GM10266 (cell line): ENCODE results near the gene BLVRA.

ENCODE experiments used
- DNase-seq: peaks from one replicate; pipeline ENCODE4 v3.0.0; 2012; ENCODE audit errors: extremely low spot score
- CTCF ChIP-seq: IDR thresholded peaks from 2 replicates; pipeline ENCODE4 v1.5.1; 2012; ENCODE audit warnings: mild to moderate bottlenecking, low read depth; ENCODE audit not compliant: control insufficient read depth, insufficient read depth; ENCODE audit errors: missing control alignments

Gene BLVRA

GRCh38 chr7:43844257-43844656 lies 85.8 kb downstream of the BLVRA start:
- no peak for DNase-seq
- TF ChIP-seq CTCF, result no peak

GRCh38 chr7:43844662-43845061 lies 86.2 kb downstream of the BLVRA start:
- DNase-seq, result no peak
- no peak for TF ChIP-seq CTCF

GRCh38 chr7:43847496-43847895 lies 89.0 kb downstream of the BLVRA start:
- no peak for TF ChIP-seq CTCF

GRCh38 chr7:43849047-43849446 lies 90.6 kb downstream of the BLVRA start:
- DNase-seq, result no peak
- TF ChIP-seq CTCF, result no peak

More at GRCh38 chr7:43847496-43847895, 89.0 kb downstream of the BLVRA start:
- no peak for DNase-seq

- DNase-seq, result no peak
- TF ChIP-seq CTCF, result no peak
These were observed 92.1 kb downstream of the BLVRA start for GRCh38 chr7:43850348-43851116.

- DNase-seq, result no peak
- no peak for TF ChIP-seq CTCF
These were observed 93.3 kb downstream of the BLVRA start for GRCh38 chr7:43851805-43852204.

- DNase-seq, result no peak
- no peak for TF ChIP-seq CTCF
These were observed 96.7 kb downstream of the BLVRA start for GRCh38 chr7:43855176-43855575.
